ENCODE data around the gene MED14. TPM values are rescaled to one million over a fixed set of nuclear protein-coding genes. Genes with fewer than 3 reads are reported as not detected.

MED14 gene
- total RNA-seq, 1 donor from 2014 or later = 35.2 TPM

DNA sequence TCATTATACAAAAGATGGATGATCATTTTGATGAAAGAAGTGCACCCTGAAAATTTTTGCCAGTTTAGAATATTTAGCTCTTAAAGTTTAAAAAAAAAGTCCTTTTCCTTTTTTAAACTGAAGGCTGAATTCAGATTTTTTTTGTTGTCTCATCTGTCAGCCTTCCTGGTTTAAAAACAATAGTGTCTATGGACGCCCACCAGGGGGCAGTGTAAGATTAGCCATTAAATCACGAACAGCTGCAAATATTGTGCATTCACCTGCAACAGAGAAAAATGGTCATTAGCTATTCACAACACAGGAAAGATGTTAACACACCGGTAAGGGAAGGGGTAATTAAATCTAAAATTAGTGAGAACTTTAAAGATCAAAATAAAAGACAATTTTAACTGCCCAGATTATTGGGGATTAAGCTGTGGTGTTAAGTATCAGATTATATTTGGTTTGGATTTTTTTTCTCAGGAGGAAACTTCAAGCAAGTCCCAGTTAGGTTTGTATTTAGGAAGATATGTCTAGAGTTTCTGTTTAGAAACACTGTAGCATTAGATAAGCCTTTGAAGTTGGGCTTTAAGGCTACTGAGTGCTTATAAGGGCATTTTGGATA is 83.6 kb downstream of the MED14 start:
- Histone ChIP-seq H3K36me3 (peaks cover 16% of the 10 kb centered on the region), H3K4me1 (no peaks in the 10 kb centered on the region), H3K27ac (no peak overlapping the region), H3K27me3 (no peaks in the 10 kb centered on the region), H3K9me3 (no peaks in the 10 kb centered on the region), H3K4me3 (no peak overlapping the region)
- ATAC-seq = peak; percentile 46
- intact Hi-C loops (cut with DNase I) = no loop called here
- TF ChIP-seq, protein P1, sequence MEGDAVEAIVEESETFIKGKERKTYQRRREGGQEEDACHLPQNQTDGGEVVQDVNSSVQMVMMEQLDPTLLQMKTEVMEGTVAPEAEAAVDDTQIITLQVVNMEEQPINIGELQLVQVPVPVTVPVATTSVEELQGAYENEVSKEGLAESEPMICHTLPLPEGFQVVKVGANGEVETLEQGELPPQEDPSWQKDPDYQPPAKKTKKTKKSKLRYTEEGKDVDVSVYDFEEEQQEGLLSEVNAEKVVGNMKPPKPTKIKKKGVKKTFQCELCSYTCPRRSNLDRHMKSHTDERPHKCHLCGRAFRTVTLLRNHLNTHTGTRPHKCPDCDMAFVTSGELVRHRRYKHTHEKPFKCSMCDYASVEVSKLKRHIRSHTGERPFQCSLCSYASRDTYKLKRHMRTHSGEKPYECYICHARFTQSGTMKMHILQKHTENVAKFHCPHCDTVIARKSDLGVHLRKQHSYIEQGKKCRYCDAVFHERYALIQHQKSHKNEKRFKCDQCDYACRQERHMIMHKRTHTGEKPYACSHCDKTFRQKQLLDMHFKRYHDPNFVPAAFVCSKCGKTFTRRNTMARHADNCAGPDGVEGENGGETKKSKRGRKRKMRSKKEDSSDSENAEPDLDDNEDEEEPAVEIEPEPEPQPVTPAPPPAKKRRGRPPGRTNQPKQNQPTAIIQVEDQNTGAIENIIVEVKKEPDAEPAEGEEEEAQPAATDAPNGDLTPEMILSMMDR (IDR thresholded peaks at IDR 0.05) = peak; percentile 69
- DNase-seq = no peak

DNA sequence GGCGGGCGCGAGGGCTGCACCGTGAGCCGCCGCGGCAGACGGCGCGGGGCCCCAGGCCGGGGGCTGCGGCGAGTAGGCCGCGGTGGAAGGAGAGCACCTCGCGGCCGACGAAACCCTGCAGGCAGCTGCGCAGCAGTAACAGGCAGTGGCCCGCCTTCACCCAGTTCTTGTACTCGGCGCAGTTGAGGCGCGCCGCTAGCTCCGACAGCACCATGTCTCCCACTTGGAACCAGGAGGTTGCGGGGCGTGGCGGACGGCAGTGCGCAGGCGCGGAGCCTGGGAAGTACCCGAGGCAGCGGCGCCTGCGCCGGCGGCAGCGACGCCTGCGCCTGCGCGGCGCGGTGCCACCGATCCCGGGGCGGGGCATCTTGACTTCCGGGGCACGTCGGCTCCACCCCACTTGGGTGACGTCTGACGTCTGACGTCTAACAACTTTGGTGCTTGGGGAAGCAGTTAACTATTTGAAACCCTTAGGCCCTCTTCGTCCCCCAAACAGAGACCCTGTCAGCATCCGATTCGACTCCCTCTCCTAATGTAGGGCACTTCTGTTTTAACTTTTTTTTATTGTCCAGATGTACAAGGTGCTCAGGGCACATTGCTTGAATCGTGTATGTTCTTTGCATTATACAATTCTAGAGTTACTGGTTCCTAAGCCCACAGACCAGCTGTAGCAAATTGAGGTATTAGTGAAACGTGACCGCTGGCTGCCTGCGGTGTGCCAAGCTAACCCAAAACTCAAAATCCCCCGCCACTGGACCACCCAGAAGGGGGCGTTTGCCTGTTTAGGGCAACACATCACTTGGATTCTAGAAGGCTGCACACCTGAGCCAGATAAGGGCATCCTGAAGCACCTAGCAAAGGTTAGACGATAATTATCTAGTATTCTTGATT is 87.8 kb downstream of the MED14 start, which contains the start of gene CXorf38:
CXorf38 (minus strand) TSS at position 255 of the 891 bp plus-strand sequence; CDS start at position 214, 41 bp downstream.
- ATAC-seq (peak; percentile 90), DNase-seq (peak; percentile 94)
- H3K4me1 ChIP-seq = peaks cover 13% of the 10 kb centered on the region
- intact Hi-C loops (cut with DNase I) = no loop called here
- H3K4me3 ChIP-seq = peak within 1 kb of the TSS; percentile 63
- TF ChIP-seq, protein P1 (IDR thresholded peaks at IDR 0.05) = no peak
- no peaks in the 10 kb centered on the region for H3K27me3 ChIP-seq
- peak within 1 kb of the TSS; percentile 79 for H3K27ac ChIP-seq
- H3K9me3 ChIP-seq = no peaks in the 10 kb centered on the region
- H3K36me3 ChIP-seq = no peaks in the 10 kb centered on the region

DNA sequence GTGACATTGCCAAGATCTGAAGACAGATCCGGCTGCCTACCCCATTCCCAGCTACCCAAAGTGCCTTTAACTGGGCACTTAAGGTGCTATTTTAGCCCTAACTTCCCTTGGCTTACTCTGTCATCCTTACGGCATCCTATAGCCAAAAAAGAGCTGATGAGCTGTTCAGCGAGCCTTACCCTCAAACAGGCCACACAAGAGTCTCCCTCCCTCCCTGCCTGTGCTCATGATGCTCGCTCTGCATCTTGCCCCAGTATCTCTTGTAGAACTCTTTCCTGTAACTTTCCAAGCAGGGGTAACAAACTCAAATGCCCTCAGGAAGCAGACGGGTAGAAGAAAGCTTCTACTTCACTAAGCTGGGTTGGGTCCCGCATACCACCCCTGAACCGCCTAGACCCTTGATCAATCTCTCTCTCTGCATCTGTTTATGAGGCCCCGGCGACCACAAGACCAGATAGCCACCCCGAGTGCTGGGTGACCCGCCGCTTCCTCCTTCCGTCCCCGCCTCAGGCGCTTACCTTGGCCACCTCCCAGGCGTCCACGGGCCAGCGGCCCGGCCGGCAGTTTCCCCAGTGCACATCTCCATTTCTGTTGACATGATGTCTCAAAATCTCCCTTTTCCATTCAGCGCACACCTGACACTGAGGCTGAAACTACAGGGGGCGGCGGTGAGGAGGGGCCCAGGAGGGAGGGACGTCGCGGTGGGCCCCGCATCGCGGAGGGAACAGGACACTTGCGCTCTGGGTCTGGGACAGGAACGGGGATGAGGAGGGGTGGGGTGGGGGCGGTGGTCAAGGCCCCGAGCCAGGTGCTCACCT is 88.6 kb downstream of the MED14 start:
- Histone ChIP-seq H3K9me3 (no peaks in the 10 kb centered on the region), H3K4me1 (peaks cover 16% of the 10 kb centered on the region), H3K4me3 (peak overlapping the region; percentile 63), H3K27ac (peak overlapping the region; percentile 79), H3K36me3 (no peaks in the 10 kb centered on the region), H3K27me3 (no peaks in the 10 kb centered on the region)
- TF ChIP-seq, protein P1 (IDR thresholded peaks at IDR 0.05) = no peak
- intact Hi-C loops (cut with DNase I) = no loop called here
- peak; percentile 55 for ATAC-seq
- DNase-seq = peak; percentile 70

DNA sequence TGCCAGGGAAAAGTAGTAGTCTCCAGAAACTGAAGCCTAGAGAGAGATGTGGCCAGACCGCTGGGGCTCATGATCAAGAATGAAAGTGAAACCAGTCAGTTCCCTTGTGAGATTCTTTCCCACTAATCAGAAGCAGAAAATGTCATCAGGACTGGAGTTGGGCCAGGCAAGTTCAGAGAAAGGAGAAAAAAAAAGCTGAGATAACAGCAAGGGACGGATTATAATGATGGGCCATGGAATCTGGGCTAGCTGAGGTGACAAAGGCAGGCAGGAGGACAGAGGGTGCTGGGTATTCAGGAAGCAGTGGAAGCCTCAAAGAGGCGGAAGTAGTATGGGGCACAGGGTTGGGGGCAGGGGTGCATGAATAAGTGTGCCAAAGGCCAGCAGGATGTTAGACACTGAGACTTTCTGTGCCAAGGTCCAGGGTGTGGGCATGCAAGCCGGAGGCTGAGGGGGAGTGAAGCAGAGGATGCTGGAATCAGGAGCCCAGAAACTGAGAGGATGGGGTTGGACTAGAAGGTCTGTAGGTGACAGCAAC is 90.5 kb downstream of the MED14 start:
- Histone ChIP-seq H3K9me3 (no peaks in the 10 kb centered on the region), H3K27ac (peak overlapping the region; percentile 71), H3K27me3 (no peaks in the 10 kb centered on the region), H3K4me1 (peaks cover 16% of the 10 kb centered on the region), H3K4me3 (peak overlapping the region; percentile 48), H3K36me3 (no peaks in the 10 kb centered on the region)
- ATAC-seq (peak; percentile 74), DNase-seq (peak; percentile 67)
- TF ChIP-seq, protein P1 (IDR thresholded peaks at IDR 0.05) = no peak
- intact Hi-C loops (cut with DNase I) = no loop called here

DNA sequence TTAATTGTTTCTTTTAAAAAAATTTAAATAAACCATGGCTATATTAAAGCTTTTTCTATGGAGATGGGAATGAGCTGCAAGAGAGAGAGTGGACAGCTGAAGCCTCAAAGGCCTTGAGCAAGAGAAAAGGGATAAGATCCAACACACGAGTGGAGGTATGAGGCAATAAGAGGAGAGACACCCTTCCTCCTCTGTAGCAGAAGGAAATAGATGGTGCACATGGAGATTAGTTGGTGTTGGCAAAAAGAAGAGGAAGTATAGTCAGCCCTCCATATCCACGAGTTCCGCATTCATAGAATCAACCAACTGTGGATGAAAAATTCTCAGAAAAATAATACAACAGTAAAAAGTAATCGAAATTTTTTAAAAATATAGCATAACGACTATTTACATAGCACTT is 91.2 kb downstream of the MED14 start:
- TF ChIP-seq, protein P1 (IDR thresholded peaks at IDR 0.05) = no peak
- Histone ChIP-seq H3K4me1 (peaks cover 16% of the 10 kb centered on the region), H3K36me3 (no peaks in the 10 kb centered on the region), H3K27ac (peak overlapping the region; percentile 71), H3K9me3 (no peaks in the 10 kb centered on the region), H3K4me3 (peak overlapping the region; percentile 48), H3K27me3 (no peaks in the 10 kb centered on the region)
- peak; percentile 53 for ATAC-seq
- intact Hi-C loops (cut with DNase I) = no loop called here
- DNase-seq = no peak

Measured in upper lobe of right lung (tissue), 1 donor.